ENCODE results near the gene SSBP2.
A peak's percentile ranks its signal among the peaks of the same experiment; 100 is the strongest.
"Not testable (repeated sequence)": the region's sequence is repeated elsewhere in the genome, so short reads cannot be mapped to it uniquely, and the experiment has no call there.

The SSBP2 gene

GRCh38 chr5:81633471-81633870 lies 117.4 kb downstream of the SSBP2 start:
- Mint-ChIP-seq H3K27ac (no peak overlapping the region), H3K9me3 (peaks cover 8% of the 10 kb centered on the region), H3K36me3 (ENCODE audit: low read depth) (peaks cover 10% of the 10 kb centered on the region), H3K4me1 (ENCODE audit: low read depth) (peaks cover 8% of the 10 kb centered on the region), H3K4me3 (no peak overlapping the region), H3K27me3 (no peaks in the 10 kb centered on the region)

GRCh38 chr5:81632679-81633078 lies 118.2 kb downstream of the SSBP2 start:
- Mint-ChIP-seq H3K27me3 (no peaks in the 10 kb centered on the region), H3K27ac (no peak overlapping the region), H3K4me1 (ENCODE audit: low read depth) (peaks cover 15% of the 10 kb centered on the region), H3K9me3 (peaks cover 8% of the 10 kb centered on the region), H3K4me3 (no peak overlapping the region), H3K36me3 (ENCODE audit: low read depth) (peaks cover 17% of the 10 kb centered on the region)

GRCh38 chr5:81631621-81632020 lies 119.3 kb downstream of the SSBP2 start:
- Mint-ChIP-seq H3K27me3 (no peaks in the 10 kb centered on the region), H3K9me3 (peaks cover 8% of the 10 kb centered on the region), H3K4me1 (ENCODE audit: low read depth) (peaks cover 18% of the 10 kb centered on the region), H3K27ac (no peak overlapping the region), H3K36me3 (ENCODE audit: low read depth) (peaks cover 22% of the 10 kb centered on the region), H3K4me3 (no peak overlapping the region)

DNA sequence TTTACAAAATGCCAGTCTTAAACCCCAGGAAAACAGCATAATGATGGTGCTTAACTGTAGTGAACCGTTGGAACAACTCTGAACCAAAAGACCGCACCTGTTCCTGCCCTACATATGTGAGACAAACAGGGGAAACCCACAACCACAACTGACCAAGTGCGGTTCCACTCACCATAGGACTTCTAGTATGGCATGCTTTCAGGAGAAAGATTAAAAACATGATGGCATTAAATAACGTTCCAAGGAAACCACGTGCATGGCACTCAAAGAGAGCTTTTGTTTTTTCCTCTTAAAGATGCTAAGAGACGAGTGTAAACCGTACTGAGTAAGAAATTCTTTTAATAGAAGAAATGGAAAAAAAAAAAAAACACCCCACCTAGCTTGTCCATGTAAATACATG lies 119.8 kb downstream of the SSBP2 start:
- H3K4me1 Mint-ChIP-seq (ENCODE audit: low read depth): peaks cover 18% of the 10 kb centered on the region
- peaks cover 8% of the 10 kb centered on the region for H3K9me3 Mint-ChIP-seq
- H3K36me3 Mint-ChIP-seq (ENCODE audit: low read depth): peaks cover 22% of the 10 kb centered on the region
- H3K27ac Mint-ChIP-seq: no peak overlapping the region
- H3K4me3 Mint-ChIP-seq: no peak overlapping the region
- H3K27me3 Mint-ChIP-seq: no peaks in the 10 kb centered on the region

GRCh38 chr5:81630684-81631083 lies 120.2 kb downstream of the SSBP2 start:
- H3K9me3 Mint-ChIP-seq: peaks cover 8% of the 10 kb centered on the region
- H3K27me3 Mint-ChIP-seq: no peaks in the 10 kb centered on the region
- H3K27ac Mint-ChIP-seq: no peak overlapping the region
- H3K4me1 Mint-ChIP-seq (ENCODE audit: low read depth): peaks cover 18% of the 10 kb centered on the region
- peak overlapping the region; percentile 7 for H3K4me3 Mint-ChIP-seq
- H3K36me3 Mint-ChIP-seq (ENCODE audit: low read depth): peaks cover 22% of the 10 kb centered on the region

DNA sequence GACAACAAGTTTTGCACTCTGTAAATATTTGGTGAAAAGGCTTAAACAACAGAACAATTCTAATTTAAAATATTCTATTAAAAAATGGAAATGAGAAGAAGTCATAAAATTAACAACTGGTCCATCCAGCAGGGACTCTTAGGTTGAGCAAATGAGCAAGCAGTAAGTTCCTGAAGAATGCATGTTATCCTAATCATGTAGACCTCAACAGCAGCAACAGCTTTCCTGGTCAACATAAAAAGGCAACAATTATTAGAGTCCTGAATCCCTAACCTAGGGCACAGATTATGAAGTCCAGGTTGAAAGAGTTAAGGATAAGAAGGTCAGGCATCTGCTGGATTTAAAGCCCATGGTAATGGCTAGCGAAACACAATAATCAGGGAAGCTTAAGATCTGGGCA lies 120.9 kb downstream of the SSBP2 start:
- Mint-ChIP-seq H3K9me3 (peaks cover 8% of the 10 kb centered on the region), H3K36me3 (ENCODE audit: low read depth) (peaks cover 22% of the 10 kb centered on the region), H3K4me3 (no peak overlapping the region), H3K4me1 (ENCODE audit: low read depth) (peaks cover 18% of the 10 kb centered on the region), H3K27ac (no peak overlapping the region), H3K27me3 (no peaks in the 10 kb centered on the region)

DNA sequence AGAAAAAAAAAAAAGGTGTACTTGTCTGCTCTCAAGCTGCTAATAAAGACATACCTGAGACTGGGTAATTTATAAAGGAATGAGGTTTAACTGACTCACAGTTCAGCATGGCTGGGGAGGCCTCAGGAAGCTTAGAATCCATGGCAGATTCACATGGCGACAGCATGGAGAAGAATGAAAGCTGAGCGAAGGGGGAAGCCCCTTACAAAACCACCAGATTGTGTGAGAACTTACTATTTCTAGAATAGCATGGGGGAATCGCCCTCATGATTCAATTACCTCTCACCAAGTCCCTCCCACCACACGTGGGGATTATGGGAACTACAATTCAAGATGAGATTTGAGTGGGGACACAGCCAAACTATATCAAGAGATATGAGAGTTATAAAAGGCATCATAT lies 122.8 kb downstream of the SSBP2 start:
- Mint-ChIP-seq H3K4me1 (ENCODE audit: low read depth) (peaks cover 18% of the 10 kb centered on the region), H3K36me3 (ENCODE audit: low read depth) (peaks cover 22% of the 10 kb centered on the region)
- H3K9me3 Mint-ChIP-seq, H3K27ac Mint-ChIP-seq, H3K27me3 Mint-ChIP-seq, H3K4me3 Mint-ChIP-seq: not testable (repeated sequence)

GRCh38 chr5:81626524-81626923 lies 124.4 kb downstream of the SSBP2 start:
- no peak overlapping the region for H3K27ac Mint-ChIP-seq
- no peak overlapping the region for H3K4me3 Mint-ChIP-seq
- no peaks in the 10 kb centered on the region for H3K27me3 Mint-ChIP-seq
- peaks cover 18% of the 10 kb centered on the region for H3K4me1 Mint-ChIP-seq (ENCODE audit: low read depth)
- H3K9me3 Mint-ChIP-seq: peaks cover 8% of the 10 kb centered on the region
- H3K36me3 Mint-ChIP-seq (ENCODE audit: low read depth): peaks cover 29% of the 10 kb centered on the region

DNA sequence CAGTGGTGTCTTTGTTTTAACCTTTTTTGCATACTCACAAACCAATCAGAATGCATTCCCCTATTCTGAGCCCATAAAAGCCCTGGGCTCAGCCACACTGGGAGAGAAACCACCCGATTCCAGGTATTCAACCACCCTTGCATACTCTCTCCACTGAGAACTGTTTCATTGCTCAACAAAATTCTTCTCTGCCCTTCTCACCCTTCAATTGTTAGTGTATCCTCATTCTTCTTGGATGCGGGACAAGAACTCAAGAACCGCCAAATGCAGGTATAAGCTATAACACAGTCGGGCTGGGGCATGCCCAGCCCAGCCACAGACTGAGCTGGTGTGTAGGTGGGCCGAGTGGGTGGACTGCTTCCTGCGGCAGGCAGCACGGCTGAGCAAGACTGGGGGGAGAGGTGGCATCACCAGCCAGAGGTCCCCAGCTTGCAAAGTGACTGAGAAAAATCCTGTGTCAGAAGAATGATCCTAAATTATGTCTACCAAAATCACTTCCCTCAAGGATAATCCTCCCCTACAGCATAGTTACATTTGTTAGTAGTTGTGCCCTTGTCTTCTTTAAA lies 141.0 kb downstream of the SSBP2 start:
- Mint-ChIP-seq H3K4me3 (no peak overlapping the region), H3K27ac (no peak overlapping the region), H3K9me3 (peaks cover 7% of the 10 kb centered on the region), H3K4me1 (ENCODE audit: low read depth) (no peaks in the 10 kb centered on the region), H3K27me3 (no peaks in the 10 kb centered on the region), H3K36me3 (ENCODE audit: low read depth) (peaks cover 25% of the 10 kb centered on the region)

- Mint-ChIP-seq H3K9me3 (peaks cover 7% of the 10 kb centered on the region), H3K4me1 (ENCODE audit: low read depth) (peaks cover 5% of the 10 kb centered on the region), H3K27me3 (no peaks in the 10 kb centered on the region), H3K4me3 (no peak overlapping the region), H3K27ac (no peak overlapping the region), H3K36me3 (ENCODE audit: low read depth) (peaks cover 18% of the 10 kb centered on the region)
These were observed 141.9 kb downstream of the SSBP2 start for GRCh38 chr5:81608976-81609375.

- no peaks in the 10 kb centered on the region for H3K27me3 Mint-ChIP-seq
- no peak overlapping the region for H3K27ac Mint-ChIP-seq
- H3K9me3 Mint-ChIP-seq: peaks cover 7% of the 10 kb centered on the region
- H3K4me3 Mint-ChIP-seq: no peak overlapping the region
- H3K4me1 Mint-ChIP-seq (ENCODE audit: low read depth): peaks cover 5% of the 10 kb centered on the region
- H3K36me3 Mint-ChIP-seq (ENCODE audit: low read depth): peaks cover 11% of the 10 kb centered on the region
These were observed 143.2 kb downstream of the SSBP2 start for GRCh38 chr5:81607693-81608092.

- Mint-ChIP-seq H3K27ac (no peak overlapping the region), H3K4me1 (ENCODE audit: low read depth) (peaks cover 5% of the 10 kb centered on the region), H3K9me3 (peaks cover 4% of the 10 kb centered on the region), H3K27me3 (no peaks in the 10 kb centered on the region), H3K4me3 (no peak overlapping the region), H3K36me3 (ENCODE audit: low read depth) (peaks cover 7% of the 10 kb centered on the region)
These were observed 144.7 kb downstream of the SSBP2 start for GRCh38 chr5:81606150-81606549.

- H3K4me1 Mint-ChIP-seq (ENCODE audit: low read depth): peaks cover 5% of the 10 kb centered on the region
- no peak overlapping the region for H3K4me3 Mint-ChIP-seq
- H3K27me3 Mint-ChIP-seq: no peaks in the 10 kb centered on the region
- no peak overlapping the region for H3K27ac Mint-ChIP-seq
- H3K36me3 Mint-ChIP-seq (ENCODE audit: low read depth): peaks cover 5% of the 10 kb centered on the region
- H3K9me3 Mint-ChIP-seq: peaks cover 1% of the 10 kb centered on the region
These were observed 145.6 kb downstream of the SSBP2 start for GRCh38 chr5:81605299-81605698.

DNA sequence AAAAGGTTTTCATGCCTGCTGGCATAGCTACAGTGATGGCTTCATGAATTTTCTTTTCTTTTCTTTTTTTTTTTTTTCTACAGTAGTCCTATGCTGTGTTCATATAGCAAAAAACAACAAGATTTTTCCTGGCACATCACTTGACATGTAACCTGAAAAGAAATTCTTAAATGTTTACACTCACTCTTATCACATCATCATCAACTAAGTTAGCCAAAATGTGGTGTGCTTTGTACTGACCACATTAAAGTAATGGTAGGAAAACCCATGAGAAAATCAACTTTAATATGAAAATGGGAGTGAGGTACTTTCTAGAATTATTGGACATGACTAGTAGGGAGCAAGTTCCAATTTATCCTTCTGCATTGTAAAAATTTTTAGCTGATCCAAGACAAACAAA lies 146.7 kb downstream of the SSBP2 start:
- H3K4me3 Mint-ChIP-seq: no peak overlapping the region
- H3K27ac Mint-ChIP-seq: no peak overlapping the region
- H3K36me3 Mint-ChIP-seq (ENCODE audit: low read depth): peaks cover 6% of the 10 kb centered on the region
- no peaks in the 10 kb centered on the region for H3K9me3 Mint-ChIP-seq
- H3K27me3 Mint-ChIP-seq: no peaks in the 10 kb centered on the region
- H3K4me1 Mint-ChIP-seq (ENCODE audit: low read depth): peaks cover 5% of the 10 kb centered on the region

DNA sequence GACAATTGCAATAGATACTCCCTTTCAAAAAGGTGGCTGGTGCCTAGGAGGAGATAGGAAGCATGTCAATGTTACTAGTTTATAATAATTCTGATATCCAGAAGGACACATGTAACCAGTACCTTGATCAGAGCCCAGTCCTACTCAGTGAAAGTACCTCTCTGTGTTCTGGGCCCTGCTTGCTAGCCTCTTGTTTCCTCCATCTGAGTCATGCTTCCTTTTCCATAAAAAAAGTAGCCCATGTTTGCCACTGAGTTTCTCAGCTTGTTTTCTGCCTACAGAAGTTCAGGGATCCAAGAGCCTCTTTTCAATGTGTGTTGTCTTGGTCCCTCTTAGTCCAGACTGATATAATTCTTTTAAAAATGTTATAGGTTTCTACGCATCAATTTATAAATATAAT lies 149.0 kb downstream of the SSBP2 start:
- Mint-ChIP-seq H3K27me3 (no peaks in the 10 kb centered on the region), H3K4me3 (no peak overlapping the region), H3K4me1 (ENCODE audit: low read depth) (peaks cover 5% of the 10 kb centered on the region), H3K27ac (no peak overlapping the region), H3K9me3 (no peaks in the 10 kb centered on the region), H3K36me3 (ENCODE audit: low read depth) (peaks cover 19% of the 10 kb centered on the region)

DNA sequence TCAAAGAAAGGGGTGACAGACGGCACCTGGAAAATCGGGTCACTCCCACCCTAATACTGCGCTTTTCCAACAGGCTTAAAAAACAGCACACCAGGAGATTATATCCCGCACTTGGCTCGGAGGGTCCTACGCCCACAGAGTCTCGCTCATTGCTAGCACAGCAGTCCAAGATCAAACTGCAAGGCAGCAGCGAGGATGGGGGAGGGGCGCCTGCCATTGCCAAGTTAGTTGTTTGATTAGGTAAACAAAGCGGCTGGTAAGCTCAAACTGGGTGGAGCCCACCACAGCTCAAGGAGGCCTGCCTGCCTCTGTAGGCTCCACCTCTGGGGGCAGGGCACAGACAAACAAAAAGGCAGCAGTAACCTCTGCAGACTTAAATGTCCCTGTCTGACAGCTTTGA lies 158.8 kb downstream of the SSBP2 start:
- H3K4me3 Mint-ChIP-seq, H3K27me3 Mint-ChIP-seq, H3K27ac Mint-ChIP-seq: not testable (repeated sequence)
- H3K36me3 Mint-ChIP-seq (ENCODE audit: low read depth): peaks cover 15% of the 10 kb centered on the region
- H3K4me1 Mint-ChIP-seq (ENCODE audit: low read depth): peaks cover 12% of the 10 kb centered on the region
- H3K9me3 Mint-ChIP-seq: peaks cover 15% of the 10 kb centered on the region

Data from stimulated activated naive CD8-positive, alpha-beta T cell treated with anti-CD3 and anti-CD28 coated beads, Interleukin-15, Interleukin-2, amounts not matched to agents 100 ng/mL and 50 ng/mL, for 24 hours (primary cell).